ENCODE results near the gene PRTFDC1.
"Not testable (repeated sequence)": the region's sequence is repeated elsewhere in the genome, so short reads cannot be mapped to it uniquely, and the experiment has no call there.

PRTFDC1 gene

GRCh38 chr10:24930427-24930826 is 22.0 kb downstream of the PRTFDC1 start:
- no peak for DNase-seq

GRCh38 chr10:24929904-24930303 is 22.5 kb downstream of the PRTFDC1 start:
- no peak for DNase-seq
- ATAC-seq: no peak

More at GRCh38 chr10:24930427-24930826, 22.0 kb downstream of the PRTFDC1 start:
- no peak for ATAC-seq

GRCh38 chr10:24929056-24929544 is 23.3 kb downstream of the PRTFDC1 start:
- ATAC-seq (no peak), DNase-seq (no peak)

DNA sequence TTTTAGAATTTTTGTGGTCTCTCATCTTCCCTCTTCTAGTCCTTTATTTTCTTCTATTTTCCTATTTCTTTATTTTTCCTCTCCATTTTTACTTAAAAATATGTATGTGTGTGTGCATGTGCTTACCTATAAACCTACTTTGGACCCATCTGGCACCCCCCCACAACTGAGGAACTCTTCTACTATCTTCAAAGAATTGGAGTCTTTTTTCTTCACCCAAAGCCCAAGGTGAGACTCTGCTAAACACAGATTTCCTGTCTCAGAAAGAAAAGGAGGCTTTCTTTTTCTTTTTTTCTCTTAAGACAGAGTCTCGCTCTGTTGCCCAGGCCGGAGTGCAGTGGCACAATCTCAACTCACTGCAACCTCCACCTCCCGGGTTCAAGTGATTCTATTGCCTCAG is 24.2 kb downstream of the PRTFDC1 start:
- ATAC-seq (no peak), DNase-seq (no peak)

- ATAC-seq: no peak
- DNase-seq: no peak
These were observed 25.8 kb downstream of the PRTFDC1 start for GRCh38 chr10:24926557-24926956.

GRCh38 chr10:24925799-24926198 is 26.6 kb downstream of the PRTFDC1 start:
- ATAC-seq: no peak
- DNase-seq: no peak

DNA sequence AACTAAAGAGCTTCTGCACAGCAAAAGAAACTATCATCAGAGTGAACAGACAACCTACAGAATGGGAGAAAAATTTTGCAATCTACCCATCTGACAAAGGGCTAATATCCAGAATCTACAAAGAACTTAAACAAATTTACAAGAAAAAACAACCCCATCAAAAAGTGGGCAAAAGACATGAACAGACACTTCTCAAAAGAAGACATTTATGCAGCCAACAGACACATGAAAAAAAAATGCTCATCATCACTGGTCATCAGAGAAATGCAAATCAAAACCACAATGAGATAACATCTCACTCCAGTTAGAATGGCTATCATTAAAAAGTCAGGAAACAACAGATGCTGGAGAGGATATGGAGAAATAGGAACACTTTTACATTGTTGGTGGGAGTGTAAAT is 27.9 kb downstream of the PRTFDC1 start:
- ATAC-seq: not testable (repeated sequence)

DNA sequence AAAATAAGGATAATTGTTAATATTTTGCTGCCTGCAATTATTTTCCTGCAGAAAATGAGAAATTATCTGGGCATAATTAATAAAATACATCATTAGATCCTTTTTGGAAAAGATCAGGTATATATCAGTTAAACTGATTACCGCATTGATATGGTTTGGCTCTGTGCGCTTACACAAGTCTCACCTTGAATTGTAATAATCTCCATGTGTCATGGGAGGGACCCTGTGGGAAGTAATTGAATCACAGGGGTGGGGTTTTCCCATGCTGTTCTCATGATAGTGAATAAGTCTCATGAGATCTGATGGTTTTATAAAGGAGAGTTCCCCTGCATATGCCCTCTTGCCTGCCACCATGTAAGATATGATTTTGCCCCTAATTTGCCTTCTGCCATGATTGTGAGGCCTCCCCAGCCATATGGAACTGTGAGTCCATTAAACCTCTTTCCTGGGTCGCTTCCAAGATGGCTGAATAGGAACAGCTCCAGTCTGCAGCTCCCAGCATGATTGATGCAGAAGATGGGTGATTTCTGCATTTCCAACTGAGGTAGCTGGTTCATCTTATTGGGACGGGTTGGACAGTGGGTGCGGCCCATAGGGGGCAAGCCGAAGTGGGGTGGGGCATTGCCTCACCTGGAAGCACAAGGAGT is 30.1 kb downstream of the PRTFDC1 start:
- peak; percentile 73 for ATAC-seq
- DNase-seq: peak; percentile 21

More for the DNA sequence above, 27.9 kb downstream of the PRTFDC1 start:
- DNase-seq: not testable (repeated sequence)

- DNase-seq (peak; percentile 76), ATAC-seq (peak; percentile 94)
These were observed 31.2 kb downstream of the PRTFDC1 start for GRCh38 chr10:24920907-24921881.

GRCh38 chr10:24920192-24920591 is 32.2 kb downstream of the PRTFDC1 start:
- ATAC-seq, DNase-seq: not testable (repeated sequence)

GRCh38 chr10:24919629-24920028 is 32.8 kb downstream of the PRTFDC1 start:
- not testable (repeated sequence) for DNase-seq, ATAC-seq

- ATAC-seq (no peak), DNase-seq (no peak)
These were observed 34.4 kb downstream of the PRTFDC1 start for GRCh38 chr10:24917979-24918378.

DNA sequence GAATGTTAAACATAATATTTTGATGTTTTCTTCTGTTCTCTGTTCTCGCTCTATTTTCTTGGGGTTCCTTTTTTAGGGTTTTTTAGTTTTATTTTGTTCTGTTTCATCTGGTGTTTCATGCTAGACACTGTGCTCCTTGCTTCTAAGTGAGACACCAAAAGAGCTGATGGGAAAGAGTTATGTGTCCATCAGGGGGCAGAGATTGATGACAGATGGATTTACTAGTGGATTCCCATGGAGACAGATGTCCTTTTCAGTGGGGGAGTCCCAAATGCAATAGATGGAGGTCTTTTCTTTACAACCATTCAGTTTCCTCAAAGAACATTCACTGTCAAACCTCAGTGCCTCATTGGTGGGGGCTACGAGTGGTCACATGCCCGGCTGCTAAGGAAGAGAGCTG is 34.9 kb downstream of the PRTFDC1 start:
- DNase-seq (no peak), ATAC-seq (no peak)

DNA sequence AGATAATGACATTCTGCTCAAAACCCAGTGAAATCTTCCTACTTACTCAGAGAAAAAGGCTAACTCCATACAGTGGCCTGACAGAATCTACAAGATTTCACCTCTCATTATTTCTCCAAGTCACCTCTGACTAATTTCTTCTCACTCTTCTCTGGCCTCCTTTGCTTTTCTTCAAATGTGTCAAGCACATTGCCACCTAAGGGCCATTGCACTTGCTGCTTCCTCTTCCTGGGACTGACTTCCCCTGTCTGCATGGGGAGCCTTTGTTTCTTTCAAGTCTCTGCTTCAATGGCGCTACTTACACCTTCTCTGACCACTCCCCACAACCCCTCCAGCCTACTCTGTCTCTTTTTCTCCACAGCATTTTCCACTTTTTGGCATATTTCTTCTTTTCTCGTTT is 36.0 kb downstream of the PRTFDC1 start:
- DNase-seq: no peak
- peak; percentile 28 for ATAC-seq

GRCh38 chr10:24915304-24915703 is 37.1 kb downstream of the PRTFDC1 start:
- DNase-seq (no peak), ATAC-seq (no peak)

GRCh38 chr10:24914148-24914547 is 38.3 kb downstream of the PRTFDC1 start:
- ATAC-seq: no peak

GRCh38 chr10:24912215-24912614 is 40.2 kb downstream of the PRTFDC1 start:
- ATAC-seq: peak; percentile 20

More at GRCh38 chr10:24914148-24914547, 38.3 kb downstream of the PRTFDC1 start:
- no peak for DNase-seq

GRCh38 chr10:24911029-24911428 is 41.4 kb downstream of the PRTFDC1 start:
- no peak for ATAC-seq
- no peak for DNase-seq

More at GRCh38 chr10:24912215-24912614, 40.2 kb downstream of the PRTFDC1 start:
- no peak for DNase-seq

- ATAC-seq: no peak
- DNase-seq: no peak
These were observed 41.8 kb downstream of the PRTFDC1 start for GRCh38 chr10:24910574-24910973.

- peak; percentile 75 for ATAC-seq
- DNase-seq: no peak
These were observed 43.5 kb downstream of the PRTFDC1 start for GRCh38 chr10:24908793-24909423.

GRCh38 chr10:24907956-24908355 is 44.5 kb downstream of the PRTFDC1 start:
- DNase-seq (no peak), ATAC-seq (no peak)

GRCh38 chr10:24906372-24906771 is 46.0 kb downstream of the PRTFDC1 start:
- ATAC-seq (no peak), DNase-seq (no peak)

All from stimulated activated naive CD8-positive, alpha-beta T cell treated with anti-CD3 and anti-CD28 coated beads, Interleukin-15, Interleukin-2, amounts not matched to agents 100 U/mL and 50 U/mL, for 24 hours (primary cell).